GM21447 (cell line): Measurements from ENCODE around the gene KCNJ18.
"Not testable (repeated sequence)": the region's sequence is repeated elsewhere in the genome, so short reads cannot be mapped to it uniquely, and the experiment has no call there.

Experiments
- ATAC-seq: cut with Tn5 transposase; IDR thresholded peaks from one replicate; pipeline ENCODE4 v1.9.1; 2021; ENCODE audit not compliant: unreplicated experiment

KCNJ18 gene

DNA sequence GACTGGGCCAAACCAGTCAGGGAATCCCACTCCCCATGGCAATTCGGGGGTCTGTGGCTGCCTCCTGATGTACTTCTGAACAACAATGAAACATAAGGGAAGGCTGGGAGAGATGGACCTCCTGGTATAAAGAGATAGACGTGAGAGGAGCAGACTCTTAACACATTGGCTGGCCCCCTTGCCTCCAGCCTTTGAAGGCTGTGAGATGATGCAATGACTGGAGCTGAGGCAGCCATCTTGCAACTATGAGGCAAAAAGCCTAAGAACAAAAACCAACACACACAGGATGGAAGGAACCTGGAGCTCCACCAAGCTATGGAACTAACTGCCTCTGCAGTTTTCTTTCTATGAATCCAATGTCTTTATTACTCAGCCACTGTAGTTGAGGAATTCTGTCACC, 58.8 kb downstream of the KCNJ18 start:
- ATAC-seq, result not testable (repeated sequence)
